PFSK-1 (cell line): ENCODE results near the gene NR1I3.

Source experiments
- FOXP2 ChIP-seq: optimal IDR thresholded peaks from 2 replicates; pipeline ENCODE3; 2011; ENCODE audit warnings: borderline replicate concordance, control low read depth, inconsistent platforms; ENCODE audit not compliant: insufficient read depth; ENCODE audit errors: extremely low read length, extremely low read depth
- POLR2AphosphoS5 ChIP-seq: IDR thresholded peaks from 2 replicates; pipeline ENCODE4 v1.6.1; 2012; ENCODE audit warnings: low read depth, mild to moderate bottlenecking, control low read depth, low read length, moderate library complexity
- SIN3A ChIP-seq: IDR thresholded peaks from 2 replicates; pipeline ENCODE4 v1.6.1; 2012; ENCODE audit warnings: mild to moderate bottlenecking, low read length, moderate library complexity, borderline replicate concordance; ENCODE audit not compliant: insufficient read depth
- TAF1 ChIP-seq: IDR thresholded peaks from 2 replicates; pipeline ENCODE4 v1.6.1; 2012; ENCODE audit warnings: low read length, control low read depth, borderline replicate concordance; ENCODE audit not compliant: insufficient read depth
- TF ChIP-seq, protein P1 (sequence below), 2 experiments: IDR thresholded peaks; 2 replicates each; pipeline versions ENCODE4 v1.6.1 to v1.8.0; 2011 to 2012; ENCODE audit warnings: low read depth in 2 of 2, low read length in 2 of 2, control low read depth in 1 of 2, inconsistent platforms in 1 of 2, mild to moderate bottlenecking in 1 of 2, moderate library complexity in 1 of 2; ENCODE audit not compliant: insufficient read depth in 1 of 2

Gene NR1I3

DNA sequence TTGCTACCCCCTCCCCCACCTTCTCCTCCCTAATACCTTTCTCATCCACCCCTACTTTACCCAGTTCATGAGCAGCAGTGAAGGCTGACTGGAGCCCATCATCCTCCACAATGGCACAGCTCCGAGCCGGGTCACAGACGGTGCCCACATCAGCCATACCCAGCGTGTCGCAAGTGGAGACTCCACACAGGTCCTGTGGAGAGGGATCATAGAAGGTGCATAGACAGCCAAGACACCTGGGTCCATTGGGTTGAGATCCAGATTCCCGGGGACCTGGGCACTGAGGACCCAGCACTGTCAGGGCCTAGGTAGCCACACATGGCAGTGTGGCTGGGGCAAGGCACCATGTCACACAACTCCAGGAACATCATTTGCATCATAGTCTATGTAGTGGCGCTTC, 41.9 kb downstream of the NR1I3 start:
- TF ChIP-seq FOXP2 (no peak), POLR2AphosphoS5 (no peak)

DNA sequence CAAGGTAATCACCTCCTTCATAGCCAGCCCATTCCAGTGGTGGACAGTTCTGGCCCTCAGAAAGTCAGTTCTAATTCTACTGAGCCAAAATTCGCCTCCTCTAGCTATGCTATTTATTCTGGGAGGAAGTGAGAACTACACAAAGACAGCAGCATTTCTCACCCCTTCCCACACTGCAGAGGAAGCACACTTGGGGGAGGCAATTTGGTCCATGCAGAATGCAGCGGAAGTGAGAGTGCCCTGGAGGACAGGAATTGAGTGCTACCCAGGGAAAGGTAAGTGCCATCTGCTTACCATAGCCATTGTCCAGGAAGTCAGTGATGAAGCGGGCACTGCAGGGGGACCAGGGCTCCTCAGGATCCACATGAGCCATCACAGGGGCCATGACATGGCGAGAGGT, 42.8 kb downstream of the NR1I3 start:
- TF ChIP-seq POLR2AphosphoS5: no peak
- TF ChIP-seq TAF1: no peak
- TF ChIP-seq SIN3A: no peak
- TF ChIP-seq, protein P1, sequence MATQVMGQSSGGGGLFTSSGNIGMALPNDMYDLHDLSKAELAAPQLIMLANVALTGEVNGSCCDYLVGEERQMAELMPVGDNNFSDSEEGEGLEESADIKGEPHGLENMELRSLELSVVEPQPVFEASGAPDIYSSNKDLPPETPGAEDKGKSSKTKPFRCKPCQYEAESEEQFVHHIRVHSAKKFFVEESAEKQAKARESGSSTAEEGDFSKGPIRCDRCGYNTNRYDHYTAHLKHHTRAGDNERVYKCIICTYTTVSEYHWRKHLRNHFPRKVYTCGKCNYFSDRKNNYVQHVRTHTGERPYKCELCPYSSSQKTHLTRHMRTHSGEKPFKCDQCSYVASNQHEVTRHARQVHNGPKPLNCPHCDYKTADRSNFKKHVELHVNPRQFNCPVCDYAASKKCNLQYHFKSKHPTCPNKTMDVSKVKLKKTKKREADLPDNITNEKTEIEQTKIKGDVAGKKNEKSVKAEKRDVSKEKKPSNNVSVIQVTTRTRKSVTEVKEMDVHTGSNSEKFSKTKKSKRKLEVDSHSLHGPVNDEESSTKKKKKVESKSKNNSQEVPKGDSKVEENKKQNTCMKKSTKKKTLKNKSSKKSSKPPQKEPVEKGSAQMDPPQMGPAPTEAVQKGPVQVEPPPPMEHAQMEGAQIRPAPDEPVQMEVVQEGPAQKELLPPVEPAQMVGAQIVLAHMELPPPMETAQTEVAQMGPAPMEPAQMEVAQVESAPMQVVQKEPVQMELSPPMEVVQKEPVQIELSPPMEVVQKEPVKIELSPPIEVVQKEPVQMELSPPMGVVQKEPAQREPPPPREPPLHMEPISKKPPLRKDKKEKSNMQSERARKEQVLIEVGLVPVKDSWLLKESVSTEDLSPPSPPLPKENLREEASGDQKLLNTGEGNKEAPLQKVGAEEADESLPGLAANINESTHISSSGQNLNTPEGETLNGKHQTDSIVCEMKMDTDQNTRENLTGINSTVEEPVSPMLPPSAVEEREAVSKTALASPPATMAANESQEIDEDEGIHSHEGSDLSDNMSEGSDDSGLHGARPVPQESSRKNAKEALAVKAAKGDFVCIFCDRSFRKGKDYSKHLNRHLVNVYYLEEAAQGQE (IDR thresholded peaks at IDR 0.05; ENCODE audit: insufficient read depth in 1 of 2, low read depth in 2 of 2, low read length in 2 of 2): no peak
- no peak for TF ChIP-seq FOXP2

DNA sequence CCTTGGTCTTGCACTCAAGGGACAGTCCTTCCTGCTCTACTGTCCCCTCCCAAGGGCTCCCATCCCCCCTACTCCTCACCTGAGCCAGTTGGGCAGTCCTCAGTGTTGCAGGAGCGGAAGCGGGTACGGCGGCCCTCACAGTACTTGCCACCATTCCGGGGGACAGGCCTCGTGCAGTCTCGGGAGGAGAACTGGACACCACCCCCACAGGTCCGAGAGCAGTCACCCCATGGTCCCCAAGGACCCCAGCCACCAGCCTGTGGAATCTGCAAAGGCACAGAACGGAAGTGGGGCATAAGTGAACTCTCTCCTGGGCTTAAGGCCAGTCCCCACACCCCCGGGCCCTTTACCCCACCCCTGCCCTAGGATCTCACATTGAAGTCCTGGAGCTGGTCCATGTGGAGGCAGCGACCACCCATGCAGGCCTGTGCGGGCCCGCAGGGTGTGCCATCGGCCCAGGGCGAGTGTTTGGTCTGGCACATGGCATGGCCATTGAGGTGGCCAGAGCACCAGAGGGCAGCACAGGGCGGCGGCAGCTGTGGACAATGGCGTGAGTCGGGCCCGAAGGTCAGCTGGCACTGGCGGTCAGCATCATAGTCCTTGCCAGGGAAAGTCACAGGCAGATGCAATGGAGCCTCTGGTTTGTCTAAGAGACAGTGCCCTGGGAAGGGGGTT, 44.3 kb downstream of the NR1I3 start:
- TF ChIP-seq FOXP2 (no peak), TAF1 (no peak), SIN3A (no peak), POLR2AphosphoS5 (no peak)

DNA sequence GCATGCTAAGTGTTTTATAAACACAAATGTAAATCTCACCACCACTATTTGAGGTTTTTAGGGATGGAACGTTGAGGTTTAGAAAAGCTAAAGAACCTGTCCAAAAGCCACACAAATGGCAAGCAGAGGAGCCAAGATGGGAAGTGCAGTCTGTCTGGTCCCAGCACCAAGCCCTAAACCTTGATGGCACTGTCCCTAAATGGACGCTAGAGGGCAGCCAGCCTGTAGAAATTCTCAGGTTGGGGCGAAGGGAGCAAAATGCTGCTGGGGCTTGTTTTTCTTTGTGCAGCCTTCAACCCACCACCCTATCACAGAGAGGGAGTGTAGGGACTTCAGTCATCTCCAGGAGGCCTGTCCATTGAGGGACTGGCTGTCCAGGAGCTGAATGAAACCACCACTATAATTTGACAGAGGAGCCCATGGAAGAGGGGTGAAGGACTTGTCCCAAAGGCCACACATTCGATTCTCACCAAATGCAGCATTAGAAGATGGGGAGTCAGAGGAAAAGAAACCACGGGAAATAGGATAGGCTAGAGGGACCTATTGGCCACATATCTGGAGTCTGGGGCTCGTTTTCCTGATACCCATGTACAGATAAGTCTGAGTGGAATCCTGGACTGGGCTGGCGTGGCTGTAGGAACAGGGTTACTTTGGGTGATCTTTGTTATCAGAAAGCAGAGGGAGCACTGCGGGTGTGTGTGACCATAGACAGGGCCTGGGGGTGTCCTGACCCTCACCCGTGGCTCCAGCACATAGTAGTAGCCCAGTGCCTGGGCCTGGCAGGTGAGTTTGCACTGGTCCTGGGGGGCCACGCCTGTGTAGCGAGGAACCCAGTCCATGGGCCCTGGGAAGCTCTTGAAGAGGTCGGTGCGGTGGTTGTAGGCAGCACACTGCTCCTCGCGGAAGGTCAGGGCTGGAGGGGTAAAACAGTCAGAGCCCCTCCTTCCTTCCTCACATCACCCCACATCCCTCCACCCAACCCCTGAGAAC, 45.2 kb downstream of the NR1I3 start:
- no peak for TF ChIP-seq TAF1
- TF ChIP-seq SIN3A: no peak
- TF ChIP-seq, protein P1 (IDR thresholded peaks at IDR 0.05; ENCODE audit: insufficient read depth in 1 of 2, low read depth in 2 of 2, low read length in 2 of 2): no peak
- TF ChIP-seq POLR2AphosphoS5: no peak
- TF ChIP-seq FOXP2: no peak

DNA sequence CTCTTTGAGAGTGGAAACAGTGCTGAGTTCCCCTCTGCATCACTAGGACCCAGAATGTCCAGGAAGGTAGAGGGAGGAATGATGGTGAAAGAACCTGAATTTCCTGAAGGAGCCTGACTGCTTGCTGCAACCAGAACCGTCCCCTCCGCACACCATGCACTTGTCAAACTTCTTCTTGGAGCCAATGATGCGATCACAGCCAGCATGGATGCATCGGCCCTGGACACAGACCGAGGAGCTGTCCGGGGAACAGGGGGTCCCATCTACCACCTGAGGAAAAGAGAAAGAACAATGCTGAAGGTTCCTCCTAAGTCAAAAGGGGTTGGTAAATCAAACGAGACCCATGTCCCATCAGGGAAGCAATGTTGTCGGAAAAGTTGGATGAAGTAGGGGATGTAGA, 46.0 kb downstream of the NR1I3 start:
- TF ChIP-seq, protein P1 (IDR thresholded peaks at IDR 0.05; ENCODE audit: insufficient read depth in 1 of 2, low read depth in 2 of 2, low read length in 2 of 2): no peak
- TF ChIP-seq FOXP2 (no peak), SIN3A (no peak), TAF1 (no peak), POLR2AphosphoS5 (no peak)

DNA sequence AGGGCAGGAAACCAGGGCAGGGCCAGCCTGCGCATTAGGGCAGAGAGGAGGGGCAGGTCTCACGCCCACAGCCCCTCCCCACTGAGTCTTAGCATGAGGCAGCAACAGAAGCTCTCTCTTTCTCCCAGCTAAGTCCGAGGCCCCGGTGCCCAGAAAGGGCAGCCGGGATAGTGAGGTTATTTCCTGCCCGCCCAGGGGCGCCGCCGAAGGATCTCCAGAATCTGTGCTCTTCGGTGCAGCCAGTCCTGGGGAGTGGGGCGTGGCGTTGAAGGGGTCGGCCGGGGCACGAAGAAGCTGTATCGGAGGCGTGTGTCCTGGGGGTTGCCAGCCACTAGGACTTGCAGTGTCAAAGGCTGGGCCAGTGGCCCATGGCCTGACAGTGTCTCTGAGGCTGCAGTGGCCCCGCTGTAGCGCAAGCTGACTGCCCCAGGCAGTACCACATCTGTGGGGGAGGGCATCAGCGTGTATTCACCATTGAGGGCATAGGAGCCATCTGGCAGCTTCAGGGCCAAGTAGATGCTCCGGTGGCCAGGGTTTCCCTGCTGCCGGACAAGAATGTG, 47.0 kb downstream of the NR1I3 start:
- TF ChIP-seq SIN3A: no peak
- TF ChIP-seq POLR2AphosphoS5: no peak
- no peak for TF ChIP-seq TAF1
- TF ChIP-seq, protein P1 (IDR thresholded peaks at IDR 0.05; ENCODE audit: insufficient read depth in 1 of 2, low read depth in 2 of 2, low read length in 2 of 2): no peak
- TF ChIP-seq FOXP2: no peak
